ACC112 (cell line): Measurements from ENCODE around the gene ANKRD62.

ENCODE experiments used
- H2AFZ ChIP-seq: fragments of 200-600 bp; sonication (generic); one replicate; pipeline ENCODE4 v1.6.0; 2017; ENCODE audit warnings: antibody characterized with exemption, low read length; ENCODE audit not compliant: unreplicated experiment
- H3K27ac ChIP-seq: fragments of 200-600 bp; sonication (generic); 2 replicates; pipeline ENCODE4 v1.5.1; 2014; ENCODE audit warnings: low read depth, mild to moderate bottlenecking, antibody characterized with exemption, low read length, moderate library complexity
- H3K27me3 ChIP-seq: fragments of 200-600 bp; sonication (generic); 2 replicates; pipeline ENCODE4 v1.6.1; 2014; ENCODE audit warnings: mild to moderate bottlenecking, antibody characterized with exemption, low read length, moderate library complexity, mixed read lengths; ENCODE audit not compliant: insufficient read depth
- H3K36me3 ChIP-seq: fragments of 200-600 bp; sonication (generic); 2 replicates; pipeline ENCODE4 v1.6.1; 2016; ENCODE audit warnings: mild to moderate bottlenecking, antibody characterized with exemption, low read length, moderate library complexity, mixed read lengths; ENCODE audit not compliant: insufficient read depth
- H3K4me1 ChIP-seq: fragments of 200-600 bp; sonication (generic); one replicate; pipeline ENCODE4 v1.6.1; 2016; ENCODE audit warnings: low read length, mixed read lengths; ENCODE audit not compliant: insufficient read depth, unreplicated experiment, control insufficient read depth
- H3K4me3 ChIP-seq: fragments of 200-600 bp; sonication (generic); 2 replicates; pipeline ENCODE4 v1.5.1; 2014; ENCODE audit warnings: mild to moderate bottlenecking, low read depth, low read length
- H3K79me2 ChIP-seq: fragments of 200-600 bp; sonication (generic); one replicate; pipeline ENCODE4 v1.6.0; 2016; ENCODE audit warnings: low read length; ENCODE audit not compliant: control insufficient read depth, unreplicated experiment, insufficient read depth

ANKRD62 gene

GRCh38 chr18:12085136-12085535, 8.5 kb upstream of the ANKRD62 start:
- no peaks in the 10 kb centered on the region for H3K27me3 ChIP-seq
- H3K4me3 ChIP-seq, result no peak overlapping the region
- H3K79me2 ChIP-seq, result no peaks in the 10 kb centered on the region
- H3K27ac ChIP-seq, result no peak overlapping the region
- H3K36me3 ChIP-seq, result no peaks in the 10 kb centered on the region
- H2AFZ ChIP-seq, result no peak overlapping the region
- H3K4me1 ChIP-seq, result peaks cover 2% of the 10 kb centered on the region

- no peaks in the 10 kb centered on the region for H3K79me2 ChIP-seq
- H3K27ac ChIP-seq, result no peak overlapping the region
- no peak overlapping the region for H3K4me3 ChIP-seq
- H3K27me3 ChIP-seq, result no peaks in the 10 kb centered on the region
- H3K36me3 ChIP-seq, result no peaks in the 10 kb centered on the region
- H2AFZ ChIP-seq, result no peak overlapping the region
- no peaks in the 10 kb centered on the region for H3K4me1 ChIP-seq
These were observed 7.9 kb upstream of the ANKRD62 start for GRCh38 chr18:12085786-12086185.

GRCh38 chr18:12086249-12086648, 7.4 kb upstream of the ANKRD62 start:
- no peaks in the 10 kb centered on the region for H3K4me1 ChIP-seq
- no peaks in the 10 kb centered on the region for H3K36me3 ChIP-seq
- H3K4me3 ChIP-seq, result no peak overlapping the region
- no peaks in the 10 kb centered on the region for H3K79me2 ChIP-seq
- no peak overlapping the region for H3K27ac ChIP-seq
- no peaks in the 10 kb centered on the region for H3K27me3 ChIP-seq
- H2AFZ ChIP-seq, result no peak overlapping the region

- H3K27ac ChIP-seq, result no peak overlapping the region
- H3K27me3 ChIP-seq, result no peaks in the 10 kb centered on the region
- H3K36me3 ChIP-seq, result no peaks in the 10 kb centered on the region
- no peak overlapping the region for H3K4me3 ChIP-seq
- no peaks in the 10 kb centered on the region for H3K4me1 ChIP-seq
- H3K79me2 ChIP-seq, result no peaks in the 10 kb centered on the region
- no peak overlapping the region for H2AFZ ChIP-seq
These were observed 6.8 kb upstream of the ANKRD62 start for GRCh38 chr18:12086677-12087470.

GRCh38 chr18:12087471-12088025, 6.1 kb upstream of the ANKRD62 start:
- Histone ChIP-seq H3K4me1 (no peaks in the 10 kb centered on the region), H3K4me3 (no peak overlapping the region), H3K79me2 (no peaks in the 10 kb centered on the region), H3K27me3 (no peaks in the 10 kb centered on the region), H2AFZ (no peak overlapping the region), H3K27ac (no peak overlapping the region), H3K36me3 (no peaks in the 10 kb centered on the region)

- Histone ChIP-seq H3K4me3 (no peak overlapping the region), H3K27me3 (no peaks in the 10 kb centered on the region), H3K36me3 (no peaks in the 10 kb centered on the region), H3K79me2 (no peaks in the 10 kb centered on the region), H3K27ac (no peak overlapping the region), H2AFZ (no peak overlapping the region), H3K4me1 (no peaks in the 10 kb centered on the region)
These were observed 5.5 kb upstream of the ANKRD62 start for GRCh38 chr18:12088096-12088495.

GRCh38 chr18:12088731-12089375, 4.8 kb upstream of the ANKRD62 start:
- Histone ChIP-seq H2AFZ (no peak overlapping the region), H3K4me3 (no peak overlapping the region), H3K36me3 (no peaks in the 10 kb centered on the region), H3K27me3 (no peaks in the 10 kb centered on the region), H3K4me1 (no peaks in the 10 kb centered on the region), H3K27ac (no peak overlapping the region), H3K79me2 (no peaks in the 10 kb centered on the region)

GRCh38 chr18:12091538-12092141, 2.0 kb upstream of the ANKRD62 start:
- H3K4me3 ChIP-seq, result no peak overlapping the region
- no peaks in the 10 kb centered on the region; the same call in 1 of the 2 replicates for H3K27me3 ChIP-seq
- H3K36me3 ChIP-seq, result no peaks in the 10 kb centered on the region
- H3K4me1 ChIP-seq, result no peaks in the 10 kb centered on the region
- H2AFZ ChIP-seq, result no peak overlapping the region
- H3K79me2 ChIP-seq, result no peaks in the 10 kb centered on the region
- no peak overlapping the region for H3K27ac ChIP-seq

GRCh38 chr18:12092398-12093229, 1.0 kb upstream of the ANKRD62 start:
- no peaks in the 10 kb centered on the region for H3K79me2 ChIP-seq
- H3K4me1 ChIP-seq, result no peaks in the 10 kb centered on the region
- H3K27ac ChIP-seq, result no peak overlapping the region
- H3K27me3 ChIP-seq, result peaks cover 9% of the 10 kb centered on the region; the same call in 1 of the 2 replicates
- H3K36me3 ChIP-seq, result no peaks in the 10 kb centered on the region
- no peak overlapping the region for H3K4me3 ChIP-seq
- H2AFZ ChIP-seq, result no peak overlapping the region

GRCh38 chr18:12098374-12098773, 4.7 kb downstream of the ANKRD62 start:
- Histone ChIP-seq H2AFZ (no peak overlapping the region), H3K4me1 (no peaks in the 10 kb centered on the region), H3K27me3 (peaks cover 49% of the 10 kb centered on the region), H3K4me3 (no peak overlapping the region), H3K27ac (no peak overlapping the region), H3K36me3 (no peaks in the 10 kb centered on the region), H3K79me2 (no peaks in the 10 kb centered on the region)
